H1 (cell line): ENCODE results near the gene UGT1A10. TPM values are rescaled to one million over a fixed set of nuclear protein-coding genes. Genes with fewer than 3 reads are reported as not detected.

Experiments
- BACH1 ChIP-seq: IDR thresholded peaks from 2 replicates; pipeline ENCODE4 v1.6.1; 2012; ENCODE audit warnings: low read length, improper control_type of control experiment
- CHD7 ChIP-seq: fragments of 300-600 bp; sonication (generic); IDR thresholded peaks from 2 replicates; pipeline ENCODE4 v1.7.1; 2012; ENCODE audit warnings: low read length, moderate library complexity, mild to moderate bottlenecking, inconsistent platforms; ENCODE audit not compliant: insufficient replicate concordance
- HDAC6 ChIP-seq: IDR thresholded peaks from one replicate; pipeline ENCODE4 v1.7.1; 2012; ENCODE audit warnings: low read depth, mild to moderate bottlenecking, inconsistent platforms, low read length, moderate library complexity
- MAX ChIP-seq: IDR thresholded peaks from 2 replicates; pipeline ENCODE4 v1.6.1; 2012; ENCODE audit warnings: inconsistent platforms
- POU5F1 ChIP-seq: IDR thresholded peaks from 2 replicates; pipeline ENCODE4 v1.6.1; 2011; ENCODE audit warnings: low read depth, mild to moderate bottlenecking, low read length, moderate library complexity
- SIX5 ChIP-seq: IDR thresholded peaks from 2 replicates; pipeline ENCODE4 v1.6.1; 2011; ENCODE audit warnings: mild to moderate bottlenecking, low read depth, low read length
- SP1 ChIP-seq: IDR thresholded peaks from 2 replicates; pipeline ENCODE4 v1.6.1; 2011; ENCODE audit warnings: low read depth, low read length
- polyA plus RNA-seq, 7 experiments: library from polyadenylated mRNA; depleted of rRNA in 3 of 7; stranded (reverse) in 5 of 7; unstranded in 2 of 7; fragments of >200 nt in 5 of 7; fragments of 200-250 nt in 2 of 7; gene quantifications; 1 replicate in 5 of 7; 2 replicates in 1 of 7; 4 replicates in 1 of 7; pipeline versions ENCODE4 v1.2.1 to v1.2.3, GENCODE V29; 2011 to 2013; ENCODE audit warnings: missing spikeins in 2 of 7, mixed read lengths in 2 of 7
- total RNA-seq: library from RNA; stranded (reverse); fragmentation: NEBNext Ultra II Directional; extraction: Animal tissue kit (Norgen Biotek cat#: 25700); gene quantifications from 2 replicates; pipeline ENCODE4 v1.2.1, GENCODE V29; 2021

UGT1A10 gene
- total and polyA plus RNA-seq, 2 of the 8 experiments (the other 6 are each of a cell fraction or from before 2014, with no cell fraction given): not detected

- no peak for TF ChIP-seq CHD7
- no peak for TF ChIP-seq SIX5
- TF ChIP-seq SP1: no peak
- TF ChIP-seq HDAC6: no peak
- TF ChIP-seq POU5F1: no peak
- no peak for TF ChIP-seq MAX
- TF ChIP-seq BACH1: no peak
- TF ChIP-seq, all 59 proteins: peak for 0
Observed at GRCh38 chr2:233688341-233688740, 52.1 kb downstream of the UGT1A10 start (continued).
